HepG2 (cell line): ENCODE data around the gene IFT52. TPM values are rescaled to one million over a fixed set of nuclear protein-coding genes. Genes with fewer than 3 reads are reported as not detected.
A peak's percentile ranks its signal among the peaks of the same experiment; 100 is the strongest.

Experiments
- ATAC-seq: fragments of 200-7000 bp; cut with Tn5 transposase; 3 replicates; pipeline ENCODE4 v1.9.1; 2020; ENCODE audit warnings: mild to moderate bottlenecking, moderate library complexity
- BruUV-seq: library from RNA; stranded (reverse); fragments of 400-500 nt; replicated peaks from 2 replicates; lab custom pipeline; 2021; lab: Mats Ljungman, UMichigan
- CTCF ChIA-PET: fragments of 300-600 bp; formaldehyde crosslinking; extraction: SDS; loops from one replicate; lab custom pipeline; 2021; ENCODE audit warnings: low total read pairs, inconsistent platforms, low intra/inter-chr PET ratio; lab: Yijun Ruan, JAX
- POLR2A ChIA-PET: fragments of 350-600 bp; sonication (Branson Sonifier 250); formaldehyde crosslinking; loops from one replicate; lab custom pipeline; 2020; ENCODE audit warnings: antibody characterized with exemption, inconsistent platforms; lab: Yijun Ruan, JAX
- DNase-seq: peaks from one replicate; pipeline ENCODE4 v3.0.0-alpha.2; 2015; ENCODE audit warnings: low spot score
- FAIRE-seq: peaks from 3 replicates; lab custom pipeline; 2011; peaks lifted over from hg19 to GRCh38; lab: Jason Lieb, UNC
- H2AFZ ChIP-seq: one replicate; pipeline ENCODE4 v1.6.1; 2011; ENCODE audit warnings: low read length, inconsistent platforms
- H3K27ac ChIP-seq: fragments of 300-600 bp; 3 replicates; pipeline ENCODE4 v1.8.0; 2011; ENCODE audit warnings: mixed run types, mild to moderate bottlenecking, mixed read lengths, low read length, inconsistent platforms; ENCODE audit not compliant: insufficient read depth; ENCODE audit errors: extremely low read length
- H3K27me3 ChIP-seq, 2 experiments: fragments of 200-600 bp in 1 of 2; 2 replicates in 1 of 2; 3 replicates in 1 of 2; pipeline versions ENCODE4 v1.6.0 to v1.8.0; 2011; ENCODE audit warnings: low read length in 2 of 2, mild to moderate bottlenecking in 2 of 2, moderate library complexity in 2 of 2, inconsistent platforms in 1 of 2; ENCODE audit not compliant: insufficient read depth in 2 of 2, control insufficient read depth in 1 of 2
- H3K36me3 ChIP-seq, 2 experiments: fragments of 200-600 bp in 1 of 2; replicated peaks in 1 of 2; 2 replicates in 1 of 2; 3 replicates in 1 of 2; pipeline versions ENCODE4 v1.5.1 to v1.8.0; 2011; ENCODE audit warnings: low read length in 2 of 2, inconsistent platforms in 1 of 2; ENCODE audit not compliant: insufficient read depth in 2 of 2, control insufficient read depth in 1 of 2
- H3K4me1 ChIP-seq: 2 replicates; pipeline ENCODE4 v1.5.1; 2012; ENCODE audit warnings: low read length, inconsistent platforms; ENCODE audit not compliant: insufficient read depth
- H3K4me2 ChIP-seq: 2 replicates; pipeline ENCODE4 v1.6.0; 2011; ENCODE audit warnings: low read depth, low read length, inconsistent platforms
- H3K4me3 ChIP-seq, 3 experiments: fragments of 200-600 bp in 1 of 3; sonication (generic), shearing (Covaris generic) in 1 of 3; replicated peaks in 1 of 3; 2 replicates each; pipeline ENCODE4 v1.5.1; 2011 to 2016; ENCODE audit warnings: low read length in 3 of 3, inconsistent platforms in 2 of 3, low read depth in 2 of 3, mild to moderate bottlenecking in 2 of 3, control low read depth in 1 of 3, mixed read lengths in 1 of 3; ENCODE audit not compliant: insufficient read depth in 1 of 3
- H3K79me2 ChIP-seq: one replicate; pipeline ENCODE4 v1.6.1; 2011; ENCODE audit warnings: low read length, inconsistent platforms; ENCODE audit not compliant: insufficient read depth
- H3K9ac ChIP-seq: 2 replicates; pipeline ENCODE4 v1.6.0; 2011; ENCODE audit warnings: mild to moderate bottlenecking, low read depth, low read length, inconsistent platforms; ENCODE audit not compliant: insufficient read depth
- H3K9me3 ChIP-seq: 2 replicates; pipeline ENCODE4 v1.5.1; 2012; ENCODE audit warnings: mild to moderate bottlenecking, low read length
- H4K20me1 ChIP-seq: 2 replicates; pipeline ENCODE4 v1.6.0; 2011; ENCODE audit warnings: inconsistent platforms, mild to moderate bottlenecking, low read length, moderate library complexity; ENCODE audit not compliant: insufficient read depth
- CENPBD1 ChIP-seq: sonication (generic); formaldehyde crosslinking; IDR thresholded peaks from 2 replicates; pipeline ENCODE4 v1.8.0; 2022; ENCODE audit warnings: missing genetic modification reagents, low read depth, mild to moderate bottlenecking, borderline replicate concordance
- HDAC2 ChIP-seq: sonication (generic); formaldehyde crosslinking; IDR thresholded peaks from 2 replicates; pipeline ENCODE4 v1.4.0; 2020; ENCODE audit warnings: missing genetic modification reagents
- KDM2A ChIP-seq: sonication (generic); formaldehyde crosslinking; IDR thresholded peaks from 2 replicates; pipeline ENCODE4 v1.4.0; 2020; ENCODE audit warnings: low read depth, missing genetic modification reagents, borderline replicate concordance
- NFIB ChIP-seq: sonication (generic); formaldehyde crosslinking; IDR thresholded peaks from 2 replicates; pipeline ENCODE4 v1.9.0; 2021; ENCODE audit warnings: missing genetic modification reagents, mild to moderate bottlenecking, borderline replicate concordance
- UBTF ChIP-seq: sonication (generic); formaldehyde crosslinking; IDR thresholded peaks from 2 replicates; pipeline ENCODE4 v1.4.0; 2020; ENCODE audit warnings: mild to moderate bottlenecking, missing genetic modification reagents
- ZBTB7A ChIP-seq: sonication (generic); formaldehyde crosslinking; IDR thresholded peaks from 2 replicates; pipeline ENCODE4 v1.8.0; 2022; ENCODE audit warnings: mild to moderate bottlenecking, missing genetic modification reagents
- ZFP36L2 ChIP-seq: sonication (generic); formaldehyde crosslinking; IDR thresholded peaks from 2 replicates; pipeline ENCODE4 v1.4.0; 2020; ENCODE audit warnings: missing genetic modification reagents
- ZFP82 ChIP-seq: sonication (generic); formaldehyde crosslinking; IDR thresholded peaks from 2 replicates; pipeline ENCODE4 v1.5.1; 2020; ENCODE audit warnings: mild to moderate bottlenecking, missing genetic modification reagents, borderline replicate concordance
- ZNF619 ChIP-seq: sonication (generic); formaldehyde crosslinking; IDR thresholded peaks from 2 replicates; pipeline ENCODE4 v1.4.0; 2020; ENCODE audit warnings: mild to moderate bottlenecking, missing genetic modification reagents
- ZNF737 ChIP-seq: sonication (generic); formaldehyde crosslinking; IDR thresholded peaks from 2 replicates; pipeline ENCODE4 v1.5.0; 2020; ENCODE audit warnings: missing genetic modification reagents, mild to moderate bottlenecking, borderline replicate concordance
- ZNF768 ChIP-seq: sonication (generic); formaldehyde crosslinking; IDR thresholded peaks from 2 replicates; pipeline ENCODE4 v1.4.0; 2020; ENCODE audit warnings: missing genetic modification reagents
- ZNF800 ChIP-seq: sonication (generic); formaldehyde crosslinking; IDR thresholded peaks from 2 replicates; pipeline ENCODE4 v1.4.0; 2020; ENCODE audit warnings: missing genetic modification reagents
- ZSCAN29 ChIP-seq: sonication (generic); formaldehyde crosslinking; conservative IDR thresholded peaks from 2 replicates; pipeline ENCODE4 v1.4.0; 2020; ENCODE audit warnings: mild to moderate bottlenecking, missing genetic modification reagents
- WGBS: methylation state at CpG from one replicate; pipeline ENCODE4 v1.1.6; 2017; ENCODE audit warnings: low lambda C conversion rate; 5-methylcytosine and 5-hydroxymethylcytosine counted together
- in situ Hi-C: cut with HindIII; loops from 2 replicates; pipeline ENCODE4 v1.10.0; 2017; ENCODE audit warnings: low pct_unique_long_range_greater_than_20kb; ENCODE audit not compliant: extremely low pct_ligation_motif_present
- intact Hi-C: fragments of 100-400 bp; cut with micrococcal nuclease; formaldehyde crosslinking; loops from one replicate; pipeline ENCODE4 v1.10.0; 2022; ENCODE audit not compliant: unreplicated experiment
- polyA plus RNA-seq, 8 experiments: library from polyadenylated mRNA; depleted of rRNA in 3 of 8; stranded (reverse) in 7 of 8; unstranded in 1 of 8; fragments of >200 nt; fragmentation: Illumina TruSeq in 4 of 8; extraction: Trizol in 4 of 8; gene quantifications; 2 replicates each; pipeline versions ENCODE4 v1.2.1 to v1.2.3, GENCODE V29; 2011 to 2016; ENCODE audit warnings: low read depth in 4 of 8, missing spikeins in 1 of 8, mixed read lengths in 1 of 8; ENCODE audit not compliant: insufficient read depth in 1 of 8
- total RNA-seq, 5 experiments: library from RNA; depleted of rRNA; stranded (reverse); fragments of >200 nt; fragmentation: Illumina TruSeq; extraction: Trizol; gene quantifications; 2 replicates each; pipeline ENCODE4 v1.2.3, GENCODE V29; 2016; ENCODE audit warnings: low read depth in 1 of 5

Gene IFT52
- total and polyA plus RNA-seq, 2 of the 13 experiments (the other 11 are each of a cell fraction or from before 2014, with no cell fraction given) = 48.0 to 64.0 TPM

DNA sequence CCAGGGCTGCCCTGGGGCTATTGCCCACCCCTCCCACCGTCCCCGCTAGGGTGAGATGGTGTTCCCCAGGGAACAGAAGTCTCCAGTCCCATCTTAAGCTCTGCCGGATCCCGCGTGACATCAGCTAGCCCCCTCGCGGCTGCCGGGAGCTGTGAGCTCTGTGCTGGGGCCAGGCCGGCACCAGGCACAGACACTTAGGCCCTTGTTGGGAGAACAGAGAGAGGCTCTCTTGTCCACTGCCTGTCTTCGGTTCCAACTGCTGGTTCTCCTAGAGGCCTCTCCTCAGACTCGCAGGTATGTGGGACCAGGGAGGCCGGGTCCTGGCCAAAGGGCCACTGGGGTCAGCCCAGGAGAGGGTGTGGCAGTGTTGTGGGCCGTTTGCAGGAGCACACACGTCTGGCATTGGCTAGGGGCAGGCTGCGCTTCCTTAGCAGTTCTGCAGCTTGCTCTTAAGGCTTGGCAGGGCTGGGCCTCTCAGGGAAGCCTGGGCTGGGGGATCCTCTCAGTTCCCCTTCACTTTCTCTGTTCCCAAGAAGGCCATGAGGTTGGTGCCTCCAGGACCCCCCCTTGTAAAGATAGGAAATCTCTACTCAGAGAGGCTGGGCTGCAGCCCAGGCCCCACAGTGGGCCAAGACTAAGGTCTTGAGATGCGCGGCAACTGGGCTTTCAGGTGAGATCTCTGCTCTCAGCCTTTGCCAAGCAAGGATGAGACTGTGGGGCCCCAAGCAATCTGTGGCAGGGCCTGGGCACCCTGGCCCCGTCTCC, 25.6 kb upstream of the IFT52 start:
- 90% methylated on average over 16 of the region's 18 CpGs for WGBS
- DNase-seq (no peak), FAIRE-seq (no peak), ATAC-seq (peak; percentile 13; the same call in 2 of the 3 replicates)
- POLR2A ChIA-PET = interaction anchor here (0.8 to 1.7 kb wide), 3 partner anchors 8 to 26 kb away, joined by 3 to 4 read pairs (median 4); partner anchors contain the start of gene IFT52
- no peak overlapping the region for H3K27ac ChIP-seq
- no peaks in the 10 kb centered on the region for H3K79me2 ChIP-seq
- H3K4me2 ChIP-seq = no peak overlapping the region
- peaks cover 9% of the 10 kb centered on the region for H3K4me1 ChIP-seq
- no peaks in the 10 kb centered on the region for H3K27me3 ChIP-seq
- intact Hi-C loops (no loop called here), in situ Hi-C loops (no loop called here)
- H3K36me3 ChIP-seq = peaks cover 0 to 6% of the 10 kb centered on the region in 2 experiments; a peak in 4 of 5 replicates
- no TSS peak for BruUV-seq
- no peaks in the 10 kb centered on the region for H4K20me1 ChIP-seq
- H3K4me3 ChIP-seq = no peak overlapping the region
- H3K9me3 ChIP-seq = no peaks in the 10 kb centered on the region
- no peak overlapping the region for H3K9ac ChIP-seq
- CTCF ChIA-PET = no interaction called here
- no peak for TF ChIP-seq ZNF619 (CRISPR knock-in tag)
- TF ChIP-seq ZFP36L2 (CRISPR knock-in tag) = no peak
- 0 out of 2 replicates have a peak, but pooled peaks have one; percentile 11 for TF ChIP-seq ZNF737 (CRISPR knock-in tag)
- TF ChIP-seq ZFP82 (CRISPR knock-in tag) = no peak
- TF ChIP-seq ZNF768 (CRISPR knock-in tag) = peak; percentile 7; the same call in 1 of the 2 replicates
- 0 out of 2 replicates have a peak, but pooled peaks have one; percentile 22 for TF ChIP-seq NFIB
- no peak overlapping the region for H2AFZ ChIP-seq

DNA sequence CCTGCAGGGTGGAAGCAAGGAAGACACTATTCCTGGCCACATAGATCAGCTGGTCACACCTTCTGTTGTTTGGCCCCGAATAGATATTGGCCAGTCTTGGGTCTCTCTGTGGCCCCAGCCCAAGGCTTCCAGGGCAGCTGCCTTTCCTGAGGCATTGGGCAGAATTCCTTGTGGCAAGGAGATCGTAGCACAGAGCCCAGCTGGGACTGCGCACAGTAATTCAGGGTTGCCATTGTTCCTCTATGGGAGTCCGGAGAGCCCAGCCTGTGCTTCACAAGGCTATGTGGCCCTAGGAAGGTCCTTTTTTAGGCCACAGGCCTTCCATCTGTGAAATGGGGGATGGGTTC, 25.0 kb upstream of the IFT52 start:
- Histone ChIP-seq H3K4me1 (peaks cover 4% of the 10 kb centered on the region), H3K36me3 (peaks cover 0 to 8% of the 10 kb centered on the region in 2 experiments; a peak in 4 of 5 replicates)
- FAIRE-seq = no peak
- TF ChIP-seq ZSCAN29 (CRISPR knock-in tag) (no peak), HDAC2 (no peak), KDM2A (CRISPR knock-in tag) (no peak), ZBTB7A (no peak), UBTF (CRISPR knock-in tag) (no peak), CENPBD1 (CRISPR knock-in tag) (no peak), ZNF800 (CRISPR knock-in tag) (no peak)

More for the DNA sequence above, 25.0 kb upstream of the IFT52 start:
- no peak overlapping the region for H3K27ac ChIP-seq
- ATAC-seq = no peak
- H3K9ac ChIP-seq = no peak overlapping the region
- no TSS peak for BruUV-seq
- CTCF ChIA-PET = no interaction called here
- H3K27me3 ChIP-seq = no peaks in the 10 kb centered on the region
- WGBS = 93% methylated on average over 4 of the region's 4 CpGs
- H4K20me1 ChIP-seq = no peaks in the 10 kb centered on the region
- DNase-seq = no peak
- no peak overlapping the region for H3K4me3 ChIP-seq
- POLR2A ChIA-PET = interaction anchor here (0.8 kb wide), 1 partner anchor 11 kb away, joined by 3 read pairs; no protein-coding TSS in a partner anchor
- no peaks in the 10 kb centered on the region for H3K9me3 ChIP-seq
- H3K4me2 ChIP-seq = no peak overlapping the region
- H2AFZ ChIP-seq = no peak overlapping the region
- intact Hi-C loops (no loop called here), in situ Hi-C loops (no loop called here)
- H3K79me2 ChIP-seq = no peaks in the 10 kb centered on the region
